Measurements from ENCODE around the gene HNF4A. TPM values are rescaled to one million over a fixed set of nuclear protein-coding genes. Genes with fewer than 3 reads are reported as not detected.

Gene HNF4A
- total and polyA plus RNA-seq, 2 of the 4 experiments (the other 2 are of a cell fraction), result not detected

DNA sequence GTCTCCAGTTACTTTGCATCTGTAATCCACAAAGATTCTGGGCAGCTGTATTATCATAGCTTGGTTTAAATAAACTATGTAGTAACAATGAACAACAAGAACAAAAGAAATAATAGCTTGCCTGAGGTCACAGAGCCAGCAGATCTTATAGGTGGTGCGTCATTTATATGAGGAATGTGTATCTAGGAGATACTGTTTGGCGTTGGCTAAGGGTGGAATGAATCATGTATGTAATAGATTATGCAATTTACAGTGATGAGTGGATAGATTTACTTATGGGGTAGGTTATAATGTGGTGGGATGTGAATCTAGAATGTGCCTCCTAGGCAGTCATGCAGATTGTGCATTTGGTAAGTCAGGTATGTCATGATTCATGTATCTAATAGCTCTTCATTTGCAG lies 42.8 kb downstream of the HNF4A start:
- CTCF ChIA-PET, result no interaction called here
- no peak for TF ChIP-seq USF2 (IDR thresholded peaks at IDR 0.05; ENCODE audit: low read depth, low read length)
- TF ChIP-seq CEBPB (IDR thresholded peaks at IDR 0.05; ENCODE audit: low read depth, low read length), result peak; percentile 74
- Histone ChIP-seq H2BK20ac (ENCODE audit: low read depth, low read length) (no peak overlapping the region), H3K27me3 (ENCODE audit: control insufficient read depth, insufficient read depth, low read length) (peaks cover 46% of the 10 kb centered on the region), H2BK15ac (ENCODE audit: low read depth, low read length) (no peak overlapping the region), H4K91ac (ENCODE audit: insufficient read depth, low read depth, low read length) (no peak overlapping the region), H3K79me1 (ENCODE audit: low read depth in 1 of 2, low read length in 2 of 2) (no peaks in the 10 kb centered on the region), H3K9ac (ENCODE audit: low read depth, low read length) (no peak overlapping the region), H4K5ac (ENCODE audit: low read depth, low read length) (no peak overlapping the region), H2AK5ac (ENCODE audit: low read depth, low read length) (no peak overlapping the region), H2BK120ac (ENCODE audit: low read depth, low read length) (no peak overlapping the region), H3K23ac (ENCODE audit: low read depth, low read length) (no peak overlapping the region), H2AK9ac (replicated peaks; ENCODE audit: low read depth, low read length, poor library complexity) (no peak overlapping the region), H2BK5ac (ENCODE audit: low read depth, low read length, poor library complexity, severe bottlenecking) (no peak overlapping the region), H3K18ac (ENCODE audit: low read depth, low read length) (no peak overlapping the region), H3K9me1 (ENCODE audit: insufficient read depth, low read length) (no peaks in the 10 kb centered on the region), H4K20me1 (ENCODE audit: insufficient read depth, low read length) (no peaks in the 10 kb centered on the region), H3K27ac (ENCODE audit: insufficient read depth, low read length) (no peak overlapping the region), H4K8ac (ENCODE audit: low read depth in 2 of 2, low read length in 2 of 2) (no peak overlapping the region), H3K4me1 (ENCODE audit: control insufficient read depth, insufficient read depth, low read length) (no peaks in the 10 kb centered on the region), H3K4ac (ENCODE audit: low read depth, low read length) (no peak overlapping the region), H3K4me2 (ENCODE audit: low read depth, low read length) (no peak overlapping the region), H3K9me3 (ENCODE audit: control insufficient read depth, insufficient read depth, low read length) (no peaks in the 10 kb centered on the region), H2AFZ (replicated peaks; ENCODE audit: low read length, poor library complexity) (no peak overlapping the region), H3K4me3 (ENCODE audit: insufficient read depth, low read depth, low read length) (no peak overlapping the region), H3K36me3 (ENCODE audit: control insufficient read depth, insufficient read depth, low read length) (no peaks in the 10 kb centered on the region), H3K14ac (replicated peaks; ENCODE audit: low read depth, low read length) (no peak overlapping the region), H3K56ac (ENCODE audit: extremely low read depth, insufficient read depth, low read length) (no peak overlapping the region)
- DNase-seq (peak; percentile 64), ATAC-seq (ENCODE audit: low read depth) (no peak)
- dilution Hi-C loops (cut with HindIII; ENCODE audit: low sequenced_read_pairs, unreplicated experiment) (loop anchor here (10.0 kb wide), 1 partner anchor 66 kb away; no protein-coding TSS in a partner anchor), intact Hi-C loops (cut with micrococcal nuclease) (no loop called here), in situ Hi-C loops (cut with MboI; ENCODE audit: low sequenced_read_pairs) (loop anchor here (25.0 kb wide), 1 partner anchor 464 kb away; no protein-coding TSS in a partner anchor)
- POLR2A ChIA-PET (ENCODE audit: unreplicated experiment), result no interaction called here
- WGBS, 2 experiments (ENCODE audit: extremely low coverage in 2 of 2, insufficient read length in 1 of 2), result 44% methylated on average over 2 of the region's 2 CpGs; no CpG with 5 or more reads in 1 of the 2 experiments
- BruUV-seq (replicated peaks), result no TSS peak
